ENCODE measurements around the gene BOC. TPM values are rescaled to one million over a fixed set of nuclear protein-coding genes. Genes with fewer than 3 reads are reported as not detected.
"Not testable (repeated sequence)": the region's sequence is repeated elsewhere in the genome, so short reads cannot be mapped to it uniquely, and the experiment has no call there.

BOC gene, protein sequence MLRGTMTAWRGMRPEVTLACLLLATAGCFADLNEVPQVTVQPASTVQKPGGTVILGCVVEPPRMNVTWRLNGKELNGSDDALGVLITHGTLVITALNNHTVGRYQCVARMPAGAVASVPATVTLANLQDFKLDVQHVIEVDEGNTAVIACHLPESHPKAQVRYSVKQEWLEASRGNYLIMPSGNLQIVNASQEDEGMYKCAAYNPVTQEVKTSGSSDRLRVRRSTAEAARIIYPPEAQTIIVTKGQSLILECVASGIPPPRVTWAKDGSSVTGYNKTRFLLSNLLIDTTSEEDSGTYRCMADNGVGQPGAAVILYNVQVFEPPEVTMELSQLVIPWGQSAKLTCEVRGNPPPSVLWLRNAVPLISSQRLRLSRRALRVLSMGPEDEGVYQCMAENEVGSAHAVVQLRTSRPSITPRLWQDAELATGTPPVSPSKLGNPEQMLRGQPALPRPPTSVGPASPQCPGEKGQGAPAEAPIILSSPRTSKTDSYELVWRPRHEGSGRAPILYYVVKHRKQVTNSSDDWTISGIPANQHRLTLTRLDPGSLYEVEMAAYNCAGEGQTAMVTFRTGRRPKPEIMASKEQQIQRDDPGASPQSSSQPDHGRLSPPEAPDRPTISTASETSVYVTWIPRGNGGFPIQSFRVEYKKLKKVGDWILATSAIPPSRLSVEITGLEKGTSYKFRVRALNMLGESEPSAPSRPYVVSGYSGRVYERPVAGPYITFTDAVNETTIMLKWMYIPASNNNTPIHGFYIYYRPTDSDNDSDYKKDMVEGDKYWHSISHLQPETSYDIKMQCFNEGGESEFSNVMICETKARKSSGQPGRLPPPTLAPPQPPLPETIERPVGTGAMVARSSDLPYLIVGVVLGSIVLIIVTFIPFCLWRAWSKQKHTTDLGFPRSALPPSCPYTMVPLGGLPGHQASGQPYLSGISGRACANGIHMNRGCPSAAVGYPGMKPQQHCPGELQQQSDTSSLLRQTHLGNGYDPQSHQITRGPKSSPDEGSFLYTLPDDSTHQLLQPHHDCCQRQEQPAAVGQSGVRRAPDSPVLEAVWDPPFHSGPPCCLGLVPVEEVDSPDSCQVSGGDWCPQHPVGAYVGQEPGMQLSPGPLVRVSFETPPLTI
- total RNA-seq (2014; rRNA removed; shearing (Covaris generic)): 4.4 and 5.0 TPM in 2 replicates

DNA sequence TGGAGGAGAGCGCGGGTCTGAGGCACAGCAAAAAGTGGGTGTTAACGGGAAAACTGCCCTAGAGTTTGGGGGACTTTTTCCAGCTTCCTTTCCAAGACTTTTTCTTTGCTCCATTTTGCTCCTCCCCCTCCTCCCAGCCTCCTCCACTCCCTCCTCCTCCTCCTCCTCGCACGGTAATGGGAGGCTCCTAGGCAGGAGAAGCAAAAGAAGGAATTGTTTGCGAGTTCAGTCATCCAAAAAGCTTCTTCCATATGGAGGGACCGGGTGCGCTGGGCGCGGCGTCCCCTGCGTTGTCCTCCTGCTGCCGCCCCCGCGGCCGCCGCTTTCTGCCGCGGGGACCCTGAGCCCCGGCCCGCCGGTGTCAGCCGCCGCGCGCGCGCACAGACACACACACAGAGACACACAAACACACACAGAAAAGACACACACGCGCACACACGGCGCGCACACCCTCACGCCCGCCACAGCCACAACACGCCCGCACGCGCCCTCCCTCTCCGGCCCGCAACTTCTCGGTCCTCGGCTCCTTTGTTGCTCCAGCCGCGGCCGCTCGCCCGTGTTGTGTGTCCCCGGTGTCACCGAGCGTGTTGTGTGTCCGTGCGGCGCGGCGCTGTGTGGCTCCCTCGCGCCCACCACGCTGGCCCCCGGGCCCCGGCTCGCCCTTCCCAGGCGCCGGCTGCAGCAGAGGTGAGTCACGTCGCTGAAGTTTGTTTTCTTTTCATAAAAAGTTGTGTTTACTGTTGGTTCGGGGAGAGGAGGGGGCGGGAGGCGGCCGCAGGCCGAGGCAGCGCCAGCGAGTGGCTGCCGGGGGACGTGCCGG lies at the start of gene BOC:
BOC (plus strand) TSS at position 228 of the 820 bp plus-strand sequence. CDS start 38,246 bp downstream, outside the sequence.
- DNase-seq (ENCODE audit: low read depth): peak; percentile 80

DNA sequence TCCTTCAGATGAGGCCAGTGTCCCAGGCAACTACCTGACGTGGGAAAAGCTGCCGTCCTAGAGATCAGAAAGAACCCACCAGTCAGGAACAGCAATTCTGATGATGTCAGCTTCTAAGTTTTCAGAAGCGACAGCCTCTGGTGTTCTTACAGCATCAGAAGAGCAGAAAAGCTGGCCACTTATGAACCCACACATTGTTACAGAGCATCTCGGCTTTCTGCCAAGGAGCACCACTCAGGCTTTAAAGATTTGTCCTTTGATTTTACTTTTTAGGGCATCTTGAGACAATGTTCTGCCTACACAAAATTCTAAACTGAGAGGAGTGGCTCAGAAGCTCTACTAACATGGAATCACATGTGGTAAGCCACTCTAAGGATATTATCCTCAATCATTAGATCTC lies 49.7 kb upstream of the BOC start:
- no peak for DNase-seq (ENCODE audit: low read depth)

DNA sequence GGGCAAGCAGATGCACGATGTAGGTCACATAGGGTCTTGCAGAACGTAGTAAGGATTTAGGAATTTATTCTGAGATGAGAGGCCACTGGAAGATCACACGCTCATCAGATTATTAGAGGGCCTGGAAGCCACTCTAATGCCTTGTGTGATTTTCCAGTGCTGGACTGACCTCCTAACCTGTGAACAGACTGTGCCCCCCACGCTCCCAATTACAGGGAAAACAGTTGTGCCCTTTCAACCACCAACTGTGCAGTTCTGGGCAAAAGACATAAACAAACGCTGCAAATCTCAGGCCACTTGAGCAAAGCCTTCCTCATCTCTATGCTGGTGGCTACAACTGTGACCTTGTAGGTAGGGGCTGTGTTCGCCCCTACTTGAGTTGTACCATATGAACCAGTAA lies 48.2 kb upstream of the BOC start:
- DNase-seq (ENCODE audit: low read depth): no peak

DNA sequence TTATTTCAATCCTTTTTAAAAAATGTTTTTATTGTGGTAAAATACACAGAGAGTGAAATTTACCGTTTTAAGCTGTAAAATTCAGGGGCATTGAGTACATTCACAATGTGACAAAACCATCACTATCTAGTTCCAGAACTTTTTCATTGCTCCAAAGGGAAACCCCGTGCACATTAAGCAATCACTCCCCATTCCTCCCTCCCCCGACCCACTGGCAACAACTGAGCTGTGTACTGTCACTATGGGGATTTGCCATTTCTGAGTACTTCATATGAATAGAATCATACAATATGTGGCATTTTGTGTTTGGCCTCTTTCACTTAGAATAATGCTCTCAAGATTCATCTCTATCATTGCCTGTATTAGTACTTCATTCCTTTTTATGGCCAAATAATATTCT lies 45.5 kb upstream of the BOC start:
- no peak for DNase-seq (ENCODE audit: low read depth)

DNA sequence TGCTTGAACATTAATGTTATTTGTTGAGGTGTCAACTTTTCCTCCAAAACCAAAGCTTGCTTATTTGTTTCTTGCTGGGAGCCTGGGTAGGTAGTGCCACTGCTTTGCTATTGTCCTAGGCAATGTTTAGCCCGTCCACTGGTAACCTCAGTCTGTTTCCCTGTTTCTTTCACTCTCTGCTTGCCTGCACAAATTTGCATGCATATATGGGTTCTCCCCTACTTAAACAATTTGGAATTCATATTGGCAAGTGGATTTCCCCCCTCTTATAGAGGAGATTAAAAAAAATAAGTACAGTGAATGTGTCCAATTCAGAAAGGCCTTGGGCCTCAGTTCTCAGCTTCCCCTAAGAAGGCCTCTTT lies 45.0 kb upstream of the BOC start:
- DNase-seq (ENCODE audit: low read depth): no peak

DNA sequence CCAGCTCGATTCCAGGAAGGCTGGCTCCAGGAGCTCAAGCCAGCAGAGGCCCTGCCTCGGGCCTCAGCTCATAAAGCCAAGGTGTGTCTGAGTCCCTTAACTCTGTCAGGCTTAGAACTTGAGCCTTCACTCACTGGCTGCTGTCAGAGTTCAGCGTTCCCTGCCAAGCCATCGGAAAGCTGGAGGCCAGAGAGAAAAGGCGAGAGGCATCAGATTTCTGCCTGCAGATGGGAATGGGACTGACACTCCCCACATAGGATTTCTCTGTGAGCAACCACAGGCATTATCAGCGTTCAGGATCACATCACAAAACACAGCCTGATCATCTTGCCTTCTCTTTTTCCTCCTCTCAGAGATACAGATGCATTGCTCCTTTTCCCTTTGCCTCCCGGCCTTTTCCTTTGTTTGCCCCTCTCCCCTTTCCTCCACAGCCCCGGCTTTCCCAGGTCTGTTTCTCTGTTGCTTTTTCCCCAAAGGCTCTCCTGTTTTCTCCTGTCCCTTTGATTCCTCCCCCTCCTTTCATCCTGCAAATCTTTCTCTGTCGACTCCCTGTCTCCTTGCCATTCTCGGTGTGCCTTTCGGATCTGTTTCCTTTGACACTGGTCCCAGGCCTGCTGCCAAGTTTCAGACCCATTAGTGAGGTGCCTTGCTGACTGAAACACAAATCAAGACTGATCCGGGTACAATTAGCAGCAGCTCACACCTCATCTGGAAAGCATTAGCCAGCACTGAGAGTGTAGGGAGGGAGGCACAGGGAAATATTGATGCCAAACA lies 44.5 kb upstream of the BOC start:
- peak; percentile 61 for DNase-seq (ENCODE audit: low read depth)

DNA sequence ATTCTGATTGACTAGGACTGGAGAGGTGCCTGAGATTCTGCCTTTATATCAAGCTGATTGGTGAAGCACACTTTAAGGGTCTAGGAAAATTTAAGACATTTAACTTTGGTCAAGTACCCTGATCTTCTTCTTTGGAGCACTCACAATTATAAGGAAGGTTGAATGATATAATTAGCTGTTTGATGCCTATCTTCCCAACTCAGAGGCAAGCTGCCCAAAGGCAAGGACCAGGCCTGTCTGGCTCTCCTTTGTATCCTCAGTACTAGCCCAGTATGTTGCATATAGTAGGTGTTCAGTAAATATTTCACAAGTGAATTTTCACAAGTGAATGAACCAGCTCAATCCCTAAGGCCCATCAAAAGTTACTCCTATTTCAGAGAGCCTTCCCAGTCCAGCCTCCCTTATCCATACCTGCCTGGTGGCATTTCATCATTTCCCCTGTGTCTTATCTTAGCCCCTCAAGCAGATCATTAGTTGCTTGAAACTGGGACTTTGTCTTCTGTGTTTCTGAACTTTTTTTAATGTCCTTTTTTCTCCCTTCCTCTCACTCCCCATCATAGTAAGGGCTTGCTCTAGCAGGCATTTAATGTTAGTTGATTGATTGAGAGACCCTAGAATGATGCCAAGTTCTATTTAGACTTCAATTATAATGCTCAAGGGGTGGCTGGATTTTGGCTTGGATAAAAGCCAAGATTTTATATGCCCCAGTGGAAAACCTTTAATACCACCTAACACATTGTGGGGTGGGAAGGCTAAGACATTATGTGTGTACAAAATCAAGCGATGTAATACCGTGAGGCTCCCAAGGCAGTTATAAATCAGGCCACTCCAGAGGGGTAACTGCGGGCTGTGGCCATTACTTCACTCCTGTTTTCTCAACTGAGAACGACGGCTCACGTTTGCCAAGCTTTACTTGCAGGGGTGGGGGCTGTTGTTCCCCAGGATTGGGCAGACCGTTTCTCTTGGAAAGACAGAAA lies 43.2 kb upstream of the BOC start:
- no peak for DNase-seq (ENCODE audit: low read depth)

DNA sequence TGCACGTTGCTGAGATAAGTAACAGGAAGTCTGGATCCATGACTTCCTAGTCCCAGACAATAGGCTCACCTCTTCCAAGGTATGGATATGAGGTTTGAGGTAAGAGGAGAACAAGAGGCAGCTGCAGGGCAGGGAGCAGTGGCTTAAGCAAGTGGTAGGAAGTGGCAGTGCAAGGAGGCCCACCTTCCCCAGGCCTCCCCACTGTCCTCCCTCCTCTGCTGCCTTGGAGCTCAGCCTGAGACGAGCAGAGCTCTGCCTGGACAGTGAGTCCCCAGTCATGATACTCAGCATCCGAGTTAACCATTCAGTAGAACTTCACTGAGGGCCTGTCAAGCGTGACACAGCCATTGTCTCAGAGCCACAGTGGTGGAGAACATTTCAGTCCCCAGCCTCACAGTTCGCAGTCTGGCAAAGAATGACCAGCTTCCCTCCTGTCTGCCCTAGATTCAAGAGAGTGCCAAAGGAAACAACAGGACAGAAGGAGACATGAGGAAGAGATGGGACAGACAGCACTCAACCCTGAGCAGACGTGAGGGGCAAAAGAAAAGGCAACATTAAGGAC lies 41.4 kb upstream of the BOC start:
- no peak for DNase-seq (ENCODE audit: low read depth)

DNA sequence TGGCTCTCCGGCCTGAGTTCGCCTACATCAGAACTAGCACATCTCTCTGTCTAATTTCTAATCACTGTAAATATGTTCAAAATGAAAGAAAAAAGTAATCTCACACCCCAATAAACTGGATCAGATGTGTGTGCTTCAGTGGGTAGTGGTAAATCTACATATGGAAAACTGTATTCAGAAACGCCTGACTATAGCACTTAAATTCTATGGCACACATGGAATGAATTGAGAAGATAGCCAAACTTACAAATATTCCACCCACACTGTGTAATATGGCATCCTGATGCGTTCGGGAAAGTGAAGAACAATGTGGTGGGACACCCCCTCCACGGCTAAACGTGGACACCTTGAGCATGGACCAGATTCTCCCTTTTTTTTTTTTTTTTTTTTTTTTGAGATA lies 40.6 kb upstream of the BOC start:
- DNase-seq (ENCODE audit: low read depth): no peak

DNA sequence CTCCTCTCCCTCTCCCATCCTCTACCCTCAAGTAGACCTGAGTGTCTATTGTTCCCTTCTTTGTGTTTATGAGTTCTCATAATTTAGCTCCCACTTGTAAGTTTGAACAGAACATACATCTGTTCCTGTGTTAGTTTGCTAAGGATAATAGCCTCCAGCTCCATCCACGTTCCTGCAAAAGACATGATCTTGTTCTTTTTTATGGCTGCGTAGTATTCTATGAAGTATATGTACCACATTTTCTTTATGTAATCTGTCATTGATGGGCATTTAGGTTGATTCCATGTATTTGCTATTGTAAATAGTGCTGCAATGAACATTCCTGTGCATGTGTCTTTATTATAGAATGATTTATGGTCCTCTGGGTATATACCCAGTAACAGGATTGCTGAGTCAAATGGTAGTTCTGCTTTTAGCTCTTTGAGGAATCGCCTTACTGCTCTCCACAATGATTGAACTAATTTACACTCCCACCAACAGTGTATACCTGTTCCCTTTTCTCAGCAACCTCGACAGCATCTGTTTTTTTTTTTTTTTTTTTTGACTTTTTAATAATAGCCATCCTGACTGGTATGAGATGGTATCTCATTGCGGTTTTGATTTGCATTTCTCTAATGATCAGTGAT lies 39.6 kb upstream of the BOC start:
- DNase-seq (ENCODE audit: low read depth): not testable (repeated sequence)

DNA sequence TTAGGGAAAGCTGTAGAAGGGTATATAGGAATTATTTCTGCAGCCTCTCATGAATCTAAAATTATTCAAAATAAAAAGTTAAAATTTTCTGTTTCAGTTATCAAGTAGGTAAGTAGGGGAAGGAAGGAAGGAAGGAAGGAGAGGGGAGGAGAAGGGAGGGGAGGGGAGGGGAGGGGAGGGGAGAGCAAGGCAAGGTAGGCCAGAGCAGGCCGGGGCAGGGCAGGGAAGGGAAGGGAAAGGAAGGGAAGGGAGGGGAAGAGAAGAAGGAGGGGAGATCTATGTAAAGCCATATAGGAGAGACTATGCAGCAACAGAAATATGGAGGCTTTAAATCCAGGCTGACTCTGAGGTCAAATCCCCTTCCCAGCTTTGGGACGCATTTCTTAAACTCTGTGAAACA lies 38.3 kb upstream of the BOC start:
- DNase-seq (ENCODE audit: low read depth): no peak

DNA sequence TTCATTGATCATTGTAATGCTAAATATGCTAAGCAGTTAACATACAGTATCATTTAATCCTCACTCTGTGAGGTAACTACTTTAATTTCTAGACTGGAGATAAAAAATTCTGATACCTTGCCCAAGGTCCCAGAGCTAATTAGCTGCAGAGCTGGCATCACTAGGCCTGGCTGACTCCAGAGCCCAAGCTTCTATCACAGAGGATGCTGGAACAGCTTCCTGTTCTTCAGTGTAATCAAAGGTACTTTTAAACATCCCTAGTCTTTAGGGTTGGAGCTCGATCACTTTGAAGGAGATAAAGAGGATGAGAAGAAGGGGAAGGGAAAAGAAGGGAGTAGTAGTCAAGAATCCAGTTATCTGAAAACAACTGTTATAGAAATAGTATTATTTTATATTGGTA lies 37.1 kb upstream of the BOC start:
- DNase-seq (ENCODE audit: low read depth): no peak

DNA sequence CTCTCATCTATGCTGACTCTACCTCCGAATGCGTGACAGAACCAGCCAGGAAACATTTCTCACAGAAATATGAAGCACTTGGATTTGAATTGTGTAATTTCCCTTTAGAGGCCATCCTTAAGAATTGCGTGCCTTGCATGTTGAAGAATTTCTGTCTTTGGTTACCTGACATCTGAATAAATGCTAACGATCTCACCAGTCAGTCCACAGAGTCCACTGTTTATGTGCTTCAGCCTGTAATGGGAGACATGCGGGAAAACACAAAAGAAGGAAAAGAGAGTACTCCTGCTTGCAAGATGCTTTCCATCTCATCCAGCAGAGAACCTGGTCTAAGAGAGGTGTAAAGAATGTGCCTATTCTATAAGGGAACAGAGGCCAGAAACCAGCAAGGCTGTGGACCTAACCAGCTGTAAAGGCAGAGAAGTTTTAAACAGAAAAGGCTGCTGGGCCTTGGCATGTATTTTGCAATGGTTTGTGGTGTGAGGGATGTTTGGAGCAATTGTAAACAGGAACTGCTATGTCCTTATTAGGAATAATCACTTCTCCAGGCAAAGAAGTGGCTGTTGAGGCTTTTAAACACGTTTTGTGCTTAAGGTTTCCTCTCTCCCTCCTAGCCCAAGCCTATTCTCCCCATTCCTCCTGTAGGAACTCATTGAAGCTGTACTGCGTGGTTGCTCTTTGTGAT lies 36.4 kb upstream of the BOC start:
- no peak for DNase-seq (ENCODE audit: low read depth)

DNA sequence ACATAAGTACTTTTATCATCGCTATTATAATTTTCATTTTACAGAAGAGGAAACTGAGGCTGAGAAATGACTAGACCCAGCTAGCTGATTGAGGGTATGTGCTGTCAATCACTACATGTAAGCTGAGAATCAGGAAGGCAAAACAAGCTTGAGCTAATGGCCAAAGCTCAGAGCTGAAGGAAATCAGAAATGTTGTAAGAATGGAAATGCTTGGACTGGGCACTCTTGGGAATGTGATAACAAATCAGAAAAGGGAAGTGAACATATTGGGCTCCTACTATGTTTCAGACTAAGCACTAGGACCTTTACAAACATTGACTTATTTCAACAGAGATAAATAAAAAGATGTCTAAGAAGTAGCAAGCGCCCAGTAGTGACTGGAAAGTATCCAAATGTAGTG lies 33.8 kb upstream of the BOC start:
- no peak for DNase-seq (ENCODE audit: low read depth)

DNA sequence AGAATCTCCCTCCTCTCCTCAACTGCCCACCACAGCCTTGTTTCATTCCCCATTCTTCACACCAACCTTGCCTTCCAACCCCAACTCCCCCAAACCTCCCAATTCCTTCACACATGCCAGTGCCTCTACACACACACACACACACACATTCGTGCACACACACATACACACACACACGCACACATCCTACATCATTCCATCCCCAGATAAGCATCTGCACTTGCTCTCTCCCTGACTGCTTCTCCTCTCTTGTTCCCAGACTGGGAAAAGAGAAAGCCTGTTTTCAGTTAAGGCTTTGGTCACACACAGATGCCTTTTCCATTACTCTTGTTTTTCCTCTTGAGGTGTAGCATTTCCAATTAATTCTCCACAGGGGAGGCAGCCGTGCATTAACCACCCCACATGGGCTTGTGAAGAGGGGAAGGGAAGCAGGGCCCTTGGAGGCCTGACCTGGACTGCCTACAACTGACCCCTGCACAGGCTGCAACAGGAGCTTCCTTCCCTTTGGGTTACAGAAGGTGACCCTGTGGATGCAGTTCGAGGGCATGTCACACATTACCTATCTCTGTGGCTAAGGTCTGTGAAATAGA lies 32.0 kb upstream of the BOC start:
- no peak for DNase-seq (ENCODE audit: low read depth)

DNA sequence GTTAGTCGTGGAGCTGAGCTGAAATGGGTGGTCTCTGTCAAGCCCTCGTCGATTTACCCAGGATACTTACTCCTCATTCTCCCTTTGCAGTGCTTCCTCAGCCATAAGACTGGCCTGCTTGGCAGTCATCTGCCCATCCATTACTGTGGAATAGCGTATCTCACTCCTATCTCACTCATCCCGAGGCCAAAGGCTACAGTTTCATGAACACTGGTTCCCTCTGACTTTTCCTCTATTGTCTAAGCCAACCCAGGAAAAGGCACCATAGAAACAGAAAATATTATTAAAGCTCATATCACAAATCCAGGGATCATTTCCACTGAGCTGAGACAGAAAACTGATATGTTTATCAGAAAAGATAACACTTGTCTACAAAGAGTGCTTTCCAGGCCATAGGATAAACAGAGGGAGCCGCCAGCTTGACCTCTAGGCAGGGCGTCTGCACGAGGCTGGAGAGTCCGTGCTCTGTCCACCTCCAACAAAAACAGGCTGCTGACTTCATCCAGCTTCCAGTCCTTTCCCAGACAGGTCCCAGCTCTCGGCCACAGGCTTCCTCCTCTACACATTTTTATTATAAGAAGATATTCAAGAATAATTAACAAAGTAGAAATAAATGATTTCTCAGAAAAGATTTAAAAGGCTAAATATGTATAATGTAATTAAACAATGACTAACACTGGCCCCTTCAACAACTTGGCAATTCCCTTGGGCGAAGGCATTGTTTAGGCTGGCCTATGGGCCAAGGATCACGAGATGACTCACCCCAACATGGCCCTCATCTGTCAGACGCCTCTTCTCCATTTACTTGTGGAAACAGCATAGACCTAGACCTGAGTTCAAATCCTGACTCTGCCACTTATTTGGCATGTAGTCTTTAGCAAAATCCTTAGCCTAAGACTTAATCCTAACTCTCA lies 27.4 kb upstream of the BOC start:
- DNase-seq (ENCODE audit: low read depth): peak; percentile 59

Measured in Daoy (cell line).